ENCODE results near the gene WDR53. TPM values are rescaled to one million over a fixed set of nuclear protein-coding genes. Genes with fewer than 3 reads are reported as not detected.
A peak's percentile ranks its signal among the peaks of the same experiment; 100 is the strongest.
"Not testable (repeated sequence)": the region's sequence is repeated elsewhere in the genome, so short reads cannot be mapped to it uniquely, and the experiment has no call there.

WDR53 gene
- total RNA-seq, 5 donors from 2014 or later (not counting 1 experiment from before 2014, with no cell fraction given) = 19.2 to 29.8 (median 25.5) TPM

GRCh38 chr3:196514350-196514716, 54.0 kb downstream of the WDR53 start:
- WGBS (ENCODE audit: insufficient coverage) = no CpG with 5 or more reads among the region's 1 CpG
- POLR2A ChIA-PET = no interaction called here
- Mint-ChIP-seq H3K27me3 (peaks cover 0 to 8% of the 10 kb centered on the region in 2 donors), H3K4me3 (no peak overlapping the region), H3K9me3 (peaks cover 3 to 15% (median 8%) of the 10 kb centered on the region in 3 donors), H3K36me3 (peaks cover 5% of the 10 kb centered on the region), H3K4me1 (peaks cover 0 to 4% (median 0%) of the 10 kb centered on the region in 3 donors), H3K27ac (no peak overlapping the region)
- H3K27ac ChIP-seq (ENCODE audit: low read length) = no peak overlapping the region
- ATAC-seq (replicated peaks in 1 of 4) = no peak
- H3K36me3 ChIP-seq (ENCODE audit: control insufficient read depth in 2 of 2, extremely low read depth in 1 of 2, insufficient read depth in 1 of 2, low read length in 1 of 2) = no peaks in the 10 kb centered on the region
- CTCF ChIA-PET = no interaction called here
- H3K4me1 ChIP-seq (ENCODE audit: control insufficient read depth in 1 of 2, extremely low read depth in 1 of 2, insufficient read depth in 2 of 2, low read length in 2 of 2) = no peaks in the 10 kb centered on the region
- H3K9me3 ChIP-seq = peaks cover 4% of the 10 kb centered on the region
- no peak overlapping the region for H3K4me3 ChIP-seq (ENCODE audit: control insufficient read depth in 1 of 2, extremely low read depth in 1 of 2, low read length in 1 of 2)
- H3K27me3 ChIP-seq (replicated peaks in 1 of 2; ENCODE audit: control insufficient read depth in 2 of 2, extremely low read depth in 1 of 2, insufficient read depth in 2 of 2, low read length in 1 of 2) = peaks cover 0 to 9% of the 10 kb centered on the region in 2 experiments
- no peak for DNase-seq

- ChIA-PET POLR2A (no interaction called here), CTCF (no interaction called here)
- H3K4me1 ChIP-seq (ENCODE audit: control insufficient read depth in 1 of 2, extremely low read depth in 1 of 2, insufficient read depth in 2 of 2, low read length in 2 of 2) = no peaks in the 10 kb centered on the region
- 91% methylated on average over 8 of the region's 8 CpGs for WGBS (ENCODE audit: insufficient coverage)
- DNase-seq (no peak), ATAC-seq (replicated peaks in 1 of 4) (no peak)
- H3K36me3 ChIP-seq (ENCODE audit: control insufficient read depth in 2 of 2, extremely low read depth in 1 of 2, insufficient read depth in 1 of 2, low read length in 1 of 2) = no peaks in the 10 kb centered on the region
- no peak overlapping the region for H3K27ac ChIP-seq (ENCODE audit: low read length)
- H3K27me3 ChIP-seq (replicated peaks in 1 of 2; ENCODE audit: control insufficient read depth in 2 of 2, extremely low read depth in 1 of 2, insufficient read depth in 2 of 2, low read length in 1 of 2) = peaks cover 0 to 9% of the 10 kb centered on the region in 2 experiments
- peaks cover 0 to 6% of the 10 kb centered on the region in 2 donors for H3K27me3 Mint-ChIP-seq
- no peak overlapping the region for H3K27ac Mint-ChIP-seq
- H3K36me3 Mint-ChIP-seq = no peaks in the 10 kb centered on the region
- H3K4me3 ChIP-seq (ENCODE audit: control insufficient read depth in 1 of 2, extremely low read depth in 1 of 2, low read length in 1 of 2) = no peak overlapping the region
- H3K4me3 Mint-ChIP-seq = no peak overlapping the region
- peaks cover 3 to 12% (median 4%) of the 10 kb centered on the region in 3 donors for H3K9me3 Mint-ChIP-seq
- peaks cover 0 to 4% (median 0%) of the 10 kb centered on the region in 3 donors for H3K4me1 Mint-ChIP-seq
- H3K9me3 ChIP-seq = peaks cover 2% of the 10 kb centered on the region
Observed at GRCh38 chr3:196513697-196514349, 54.5 kb downstream of the WDR53 start.

- H3K36me3 Mint-ChIP-seq; H3K9me3 ChIP-seq; H3K4me3 ChIP-seq (ENCODE audit: control insufficient read depth in 1 of 2, extremely low read depth in 1 of 2, low read length in 1 of 2); H3K27me3 ChIP-seq (replicated peaks in 1 of 2; ENCODE audit: control insufficient read depth in 2 of 2, extremely low read depth in 1 of 2, insufficient read depth in 2 of 2, low read length in 1 of 2); H3K4me1 ChIP-seq (ENCODE audit: control insufficient read depth in 1 of 2, extremely low read depth in 1 of 2, insufficient read depth in 2 of 2, low read length in 2 of 2); H3K9me3 Mint-ChIP-seq; H3K36me3 ChIP-seq (ENCODE audit: control insufficient read depth in 2 of 2, extremely low read depth in 1 of 2, insufficient read depth in 1 of 2, low read length in 1 of 2); ATAC-seq (replicated peaks in 1 of 4); H3K4me1 Mint-ChIP-seq; H3K27ac Mint-ChIP-seq; H3K27ac ChIP-seq (ENCODE audit: low read length); H3K4me3 Mint-ChIP-seq; H3K27me3 Mint-ChIP-seq; CTCF ChIA-PET: not testable (repeated sequence)
- POLR2A ChIA-PET = interaction anchor here in 1 of 2 donors (0.6 kb wide), 2 partner anchors 103 to 397 kb away, joined by 3 to 4 read pairs; no protein-coding TSS in a partner anchor
- DNase-seq = peak in 1 of 35 experiments; percentile 25
- 73% methylated on average over 11 of the region's 15 CpGs for WGBS (ENCODE audit: insufficient coverage)
Observed at GRCh38 chr3:196511646-196512425, 56.5 kb downstream of the WDR53 start.

GRCh38 chr3:196511108-196511507, 57.2 kb downstream of the WDR53 start:
- DNase-seq; ATAC-seq (replicated peaks in 1 of 4); H3K36me3 Mint-ChIP-seq; H3K4me3 Mint-ChIP-seq; H3K27me3 Mint-ChIP-seq; H3K27me3 ChIP-seq (replicated peaks in 1 of 2; ENCODE audit: control insufficient read depth in 2 of 2, extremely low read depth in 1 of 2, insufficient read depth in 2 of 2, low read length in 1 of 2); POLR2A ChIA-PET; H3K4me1 Mint-ChIP-seq; H3K27ac Mint-ChIP-seq; H3K9me3 ChIP-seq; H3K27ac ChIP-seq (ENCODE audit: low read length); H3K36me3 ChIP-seq (ENCODE audit: control insufficient read depth in 2 of 2, extremely low read depth in 1 of 2, insufficient read depth in 1 of 2, low read length in 1 of 2); H3K9me3 Mint-ChIP-seq; H3K4me1 ChIP-seq (ENCODE audit: control insufficient read depth in 1 of 2, extremely low read depth in 1 of 2, insufficient read depth in 2 of 2, low read length in 2 of 2); CTCF ChIA-PET; H3K4me3 ChIP-seq (ENCODE audit: control insufficient read depth in 1 of 2, extremely low read depth in 1 of 2, low read length in 1 of 2): not testable (repeated sequence)
- no CpG with 5 or more reads among the region's 1 CpG for WGBS (ENCODE audit: insufficient coverage)

- ATAC-seq (replicated peaks in 1 of 4) (no peak), DNase-seq (no peak)
- H3K4me3 ChIP-seq (ENCODE audit: control insufficient read depth in 1 of 2, extremely low read depth in 1 of 2, low read length in 1 of 2) = no peak overlapping the region
- ChIA-PET CTCF (interaction anchor here in 1 of 2 donors (0.5 kb wide), 1 partner anchor 595 kb away, joined by 10 read pairs; no protein-coding TSS in a partner anchor), POLR2A (interaction anchor here (0.5 to 0.6 kb wide), 2 partner anchors 12 to 285 kb away, joined by 3 read pairs; no protein-coding TSS in a partner anchor)
- H3K27me3 ChIP-seq (replicated peaks in 1 of 2; ENCODE audit: control insufficient read depth in 2 of 2, extremely low read depth in 1 of 2, insufficient read depth in 2 of 2, low read length in 1 of 2) = no peaks in the 10 kb centered on the region
- 81% methylated on average over 6 of the region's 8 CpGs for WGBS (ENCODE audit: insufficient coverage)
- peaks cover 4% of the 10 kb centered on the region for H3K36me3 Mint-ChIP-seq
- H3K9me3 Mint-ChIP-seq = peaks cover 0 to 8% (median 6%) of the 10 kb centered on the region in 3 donors
- H3K27ac ChIP-seq (ENCODE audit: low read length) = no peak overlapping the region
- H3K4me3 Mint-ChIP-seq = no peak overlapping the region
- peaks cover 3 to 11% (median 9%) of the 10 kb centered on the region in 3 donors for H3K4me1 Mint-ChIP-seq
- H3K27me3 Mint-ChIP-seq = no peaks in the 10 kb centered on the region
- H3K36me3 ChIP-seq (ENCODE audit: control insufficient read depth in 2 of 2, extremely low read depth in 1 of 2, insufficient read depth in 1 of 2, low read length in 1 of 2) = no peaks in the 10 kb centered on the region
- H3K9me3 ChIP-seq = no peaks in the 10 kb centered on the region
- H3K4me1 ChIP-seq (ENCODE audit: control insufficient read depth in 1 of 2, extremely low read depth in 1 of 2, insufficient read depth in 2 of 2, low read length in 2 of 2) = peaks cover under 1 to 18% of the 10 kb centered on the region in 2 experiments
- H3K27ac Mint-ChIP-seq = no peak overlapping the region
Observed at GRCh38 chr3:196506687-196507086, 61.7 kb downstream of the WDR53 start.

GRCh38 chr3:196504556-196504955, 63.8 kb downstream of the WDR53 start:
- H3K4me3 ChIP-seq (ENCODE audit: control insufficient read depth in 1 of 2, extremely low read depth in 1 of 2, low read length in 1 of 2) = no peak overlapping the region
- WGBS (ENCODE audit: insufficient coverage) = 94% methylated on average over 6 of the region's 6 CpGs
- peak overlapping the region; percentile 75 for H3K27ac ChIP-seq (ENCODE audit: low read length)
- DNase-seq = no peak
- peaks cover 21% of the 10 kb centered on the region for H3K36me3 Mint-ChIP-seq
- H3K9me3 ChIP-seq = no peaks in the 10 kb centered on the region
- H3K36me3 ChIP-seq (ENCODE audit: control insufficient read depth in 2 of 2, extremely low read depth in 1 of 2, insufficient read depth in 1 of 2, low read length in 1 of 2) = peaks cover 0 to 4% of the 10 kb centered on the region in 2 donors
- H3K4me1 ChIP-seq (ENCODE audit: control insufficient read depth in 1 of 2, extremely low read depth in 1 of 2, insufficient read depth in 2 of 2, low read length in 2 of 2) = peaks cover 4 to 29% of the 10 kb centered on the region in 2 experiments
- H3K9me3 Mint-ChIP-seq = peaks cover 0 to 8% (median 6%) of the 10 kb centered on the region in 3 donors
- no peak for ATAC-seq (replicated peaks in 1 of 4)
- peak overlapping the region; percentile 95 to 97 for H3K27ac Mint-ChIP-seq
- ChIA-PET CTCF (no interaction called here), POLR2A (no interaction called here)
- H3K4me3 Mint-ChIP-seq = peak overlapping the region; percentile 96 to 100 (median 100)
- H3K27me3 ChIP-seq (replicated peaks in 1 of 2; ENCODE audit: control insufficient read depth in 2 of 2, extremely low read depth in 1 of 2, insufficient read depth in 2 of 2, low read length in 1 of 2) = no peaks in the 10 kb centered on the region
- H3K4me1 Mint-ChIP-seq = peaks cover 16 to 30% (median 29%) of the 10 kb centered on the region in 3 donors
- no peaks in the 10 kb centered on the region for H3K27me3 Mint-ChIP-seq
